ENCODE data around the gene BBX. TPM values are rescaled to one million over a fixed set of nuclear protein-coding genes. Genes with fewer than 3 reads are reported as not detected.
"Not testable (repeated sequence)": the region's sequence is repeated elsewhere in the genome, so short reads cannot be mapped to it uniquely, and the experiment has no call there.

The BBX gene
- total RNA-seq, 1 donor from 2014 or later = 43.4 TPM

DNA sequence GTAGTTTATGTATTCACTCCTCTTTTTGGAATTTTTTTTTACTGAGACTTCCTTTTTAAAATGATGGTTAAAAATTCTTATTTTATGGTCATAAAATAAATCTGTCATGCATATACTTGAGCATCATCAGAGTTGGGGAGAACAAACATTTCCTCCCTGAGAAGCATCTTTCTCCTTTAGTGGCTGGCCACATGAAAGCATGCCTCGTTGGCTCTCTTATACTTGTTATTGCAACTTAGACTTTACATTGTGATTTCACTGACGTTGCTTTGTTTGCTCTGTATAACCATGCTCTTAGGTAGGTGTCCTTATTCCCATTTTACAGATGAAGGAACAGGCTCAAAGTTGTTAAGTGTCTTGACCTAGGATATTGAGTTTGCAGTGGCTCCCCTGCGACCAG, 18.1 kb downstream of the BBX start:
- DNase-seq (ENCODE audit: low spot score) = no peak

DNA sequence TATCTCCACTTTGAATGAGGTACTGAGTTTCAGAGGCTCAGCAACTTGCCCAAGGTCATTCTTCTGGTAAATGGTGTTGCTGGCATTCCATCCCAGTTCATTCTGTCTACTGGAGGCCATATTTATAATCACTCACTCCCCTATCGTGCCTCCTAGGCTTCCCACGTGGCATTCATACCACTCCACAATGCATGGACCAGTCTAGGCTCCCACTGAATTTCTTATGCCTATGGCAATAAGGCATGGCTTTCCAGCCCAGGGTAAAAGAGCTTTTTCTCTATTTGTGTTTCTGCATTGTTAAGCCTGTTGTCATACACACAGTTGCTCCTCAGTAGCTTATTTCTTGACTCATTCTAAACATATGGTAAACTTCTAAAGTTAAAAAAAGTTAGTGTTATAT, 19.9 kb downstream of the BBX start:
- no peak for DNase-seq (ENCODE audit: low spot score)

DNA sequence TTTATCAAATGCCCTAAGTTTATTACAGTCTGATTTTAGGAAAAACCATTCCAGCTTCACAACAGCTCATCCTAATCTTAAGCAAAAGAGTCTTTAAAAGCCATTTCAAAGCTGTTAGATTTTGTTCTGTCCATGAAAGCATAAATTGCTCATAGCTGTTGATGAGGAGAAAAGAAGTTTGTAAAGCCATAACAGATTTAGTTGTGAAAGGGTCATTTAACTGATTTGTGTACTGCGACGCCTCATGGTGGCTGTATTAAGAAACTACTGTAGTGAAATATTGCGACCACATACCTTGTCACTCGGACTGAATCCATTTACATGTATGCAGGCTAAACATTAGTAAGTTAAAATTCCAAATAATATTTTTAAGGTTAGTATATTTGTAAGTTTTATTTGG, 20.9 kb downstream of the BBX start:
- no peak for DNase-seq (ENCODE audit: low spot score)

DNA sequence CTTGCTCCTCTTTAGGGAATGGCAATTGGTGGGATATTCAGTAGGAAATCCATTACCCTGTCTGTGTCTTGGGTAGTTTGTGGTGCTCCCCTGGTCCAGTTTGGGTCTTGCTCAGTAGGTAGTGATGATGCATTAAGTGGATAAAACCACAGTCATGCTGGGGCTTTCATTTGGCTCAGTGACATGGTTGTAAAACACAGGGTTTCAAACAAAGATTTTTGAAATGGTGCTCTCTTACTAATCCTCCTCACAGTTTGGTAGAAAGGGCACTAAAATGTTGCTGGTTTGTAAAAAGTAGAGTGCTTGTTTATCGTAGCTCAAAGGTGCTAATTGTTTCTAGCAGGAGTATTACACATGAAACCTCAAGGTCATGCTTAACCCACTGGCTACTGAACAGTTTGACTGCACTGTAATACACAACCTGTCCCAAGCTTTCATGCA, 22.9 kb downstream of the BBX start:
- DNase-seq (ENCODE audit: low spot score) = no peak

DNA sequence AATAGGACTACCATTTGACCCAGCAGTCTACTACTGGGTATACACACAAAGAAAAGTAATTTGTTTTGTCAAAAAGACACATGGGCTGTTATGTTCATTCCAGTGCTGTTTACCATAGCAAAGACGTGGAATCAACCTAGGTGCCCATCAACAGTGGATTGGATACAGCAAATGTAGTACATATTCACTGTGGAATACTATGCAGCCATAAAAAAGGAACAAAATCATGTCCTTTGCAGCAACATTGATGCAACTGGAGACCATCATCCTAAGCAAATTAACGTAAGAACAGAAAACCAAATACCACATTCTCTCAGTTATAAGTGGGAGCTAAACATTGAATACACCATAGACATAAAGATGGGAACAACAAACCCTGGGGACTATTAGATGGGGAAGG, 25.8 kb downstream of the BBX start:
- no peak for DNase-seq (ENCODE audit: low spot score)

DNA sequence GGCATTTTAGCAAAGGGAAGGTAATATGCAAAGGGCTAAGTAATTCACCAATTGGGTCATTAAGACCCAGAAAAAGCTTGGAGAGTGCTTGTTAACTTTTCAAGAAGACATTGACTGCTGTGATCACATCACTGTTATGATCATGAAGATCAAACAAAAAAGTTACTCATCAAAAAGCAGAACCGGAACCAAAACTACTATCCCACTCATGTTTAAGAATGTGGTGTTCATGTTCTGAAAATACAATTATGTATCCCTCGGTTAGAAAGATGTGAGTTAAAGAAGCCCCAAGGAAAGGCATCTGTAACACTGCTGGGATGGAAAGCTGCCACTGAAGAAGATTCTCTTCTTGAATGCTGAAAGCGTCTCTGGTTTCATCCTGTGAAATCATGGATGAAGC, 32.6 kb downstream of the BBX start:
- no peak for DNase-seq (ENCODE audit: low spot score)

DNA sequence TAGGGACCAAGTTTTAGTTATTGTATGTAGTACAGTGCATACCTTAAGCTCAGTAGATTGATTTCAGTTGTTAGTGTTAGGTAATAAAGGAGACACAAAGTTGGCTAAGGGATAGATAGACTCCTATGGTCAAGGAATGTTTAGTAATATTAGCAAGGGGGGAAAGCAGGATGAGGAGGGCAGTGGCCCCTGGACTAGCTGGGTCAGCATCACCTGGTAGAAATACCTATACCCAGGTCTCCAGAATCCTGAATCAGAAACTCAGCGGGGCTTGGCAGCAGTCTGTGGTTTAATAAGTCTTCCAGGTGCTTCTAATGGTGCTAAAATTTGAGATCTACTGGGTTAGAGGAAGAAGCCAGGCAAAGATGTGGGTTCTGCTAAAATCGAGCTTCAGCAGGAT, 35.0 kb downstream of the BBX start:
- no peak for DNase-seq (ENCODE audit: low spot score)

DNA sequence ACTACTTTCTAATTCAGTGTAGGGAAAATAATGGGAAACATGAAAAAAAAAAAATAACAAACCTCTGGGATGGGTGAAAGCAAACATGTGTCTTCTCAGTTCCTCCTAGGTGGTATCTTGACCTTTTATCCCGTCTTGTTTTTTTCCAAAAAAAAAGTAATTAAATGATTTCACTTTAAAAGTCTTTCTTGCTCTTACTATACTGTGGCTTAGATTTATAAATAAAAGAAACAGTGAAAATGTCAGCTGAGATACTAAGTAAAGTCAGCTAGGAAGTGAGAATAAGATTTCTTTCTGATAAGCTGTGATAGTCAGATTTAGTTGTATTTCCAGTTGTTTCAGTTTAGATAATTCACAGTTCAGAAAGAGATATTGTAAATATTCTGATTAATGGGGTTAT, 37.4 kb downstream of the BBX start:
- no peak for DNase-seq (ENCODE audit: low spot score)

DNA sequence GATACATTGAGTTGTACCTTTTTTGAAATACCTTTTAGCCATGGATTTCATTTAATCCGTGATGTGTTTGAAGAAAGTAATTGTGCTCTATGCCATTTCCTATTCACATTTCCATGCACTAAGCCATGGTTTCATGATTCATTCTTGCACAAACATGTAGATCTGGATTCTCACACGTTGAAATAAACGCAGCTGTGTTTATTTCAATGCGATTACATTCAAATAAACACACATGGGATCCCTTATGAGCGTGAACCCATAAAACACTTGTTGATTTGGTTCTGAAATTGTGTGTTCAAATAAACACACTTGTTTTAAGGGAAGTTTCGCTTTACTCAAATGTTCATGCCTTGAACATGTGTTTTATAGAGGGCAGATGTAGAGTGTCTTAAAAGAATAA, 39.2 kb downstream of the BBX start:
- DNase-seq (ENCODE audit: low spot score) = no peak

DNA sequence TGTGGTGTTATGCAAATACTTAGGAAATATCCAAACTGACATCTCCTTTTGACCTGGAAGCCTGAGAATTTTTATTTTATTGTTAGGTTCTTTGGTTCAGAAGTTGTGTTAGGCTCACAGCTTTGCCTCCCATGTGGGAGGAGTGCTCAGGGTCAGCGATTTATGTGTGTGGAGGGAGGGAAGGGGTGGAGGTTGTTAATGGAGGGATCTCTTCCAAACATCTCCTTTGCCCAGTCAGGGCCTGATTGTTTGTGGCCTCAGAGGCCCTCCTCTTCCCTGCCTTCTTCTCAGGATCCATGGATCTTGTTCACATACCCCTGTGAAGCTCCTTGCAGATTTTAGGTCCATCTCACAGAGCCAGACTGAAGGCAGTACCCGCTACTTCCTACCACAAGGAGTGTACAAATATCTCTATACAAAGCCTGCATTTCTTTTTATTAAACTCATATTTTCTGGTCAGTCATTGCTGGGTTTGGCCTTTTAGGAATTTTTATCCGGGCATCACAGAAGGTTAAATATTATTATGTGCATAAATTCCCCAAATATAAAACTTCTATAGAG, 40.3 kb downstream of the BBX start:
- no peak for DNase-seq (ENCODE audit: low spot score)

DNA sequence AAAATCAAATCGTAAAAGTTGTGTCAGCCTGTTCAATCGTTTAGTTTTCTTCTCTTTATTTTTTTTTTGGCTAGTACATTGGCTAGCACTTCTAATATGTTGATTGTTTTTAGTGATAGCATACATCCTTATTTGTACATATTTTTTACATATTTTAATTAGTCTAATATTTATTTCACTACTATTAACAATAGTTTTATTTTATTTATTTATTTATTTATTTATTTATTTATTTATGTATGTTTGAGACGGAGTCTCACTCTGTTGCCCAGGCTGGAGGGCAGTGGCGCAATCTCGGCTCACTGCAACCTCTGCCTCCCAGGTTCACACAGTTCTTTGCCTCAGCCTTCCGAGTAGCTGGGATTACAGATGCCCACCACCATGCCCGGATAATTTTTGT, 42.5 kb downstream of the BBX start:
- not testable (repeated sequence) for DNase-seq (ENCODE audit: low spot score)

DNA sequence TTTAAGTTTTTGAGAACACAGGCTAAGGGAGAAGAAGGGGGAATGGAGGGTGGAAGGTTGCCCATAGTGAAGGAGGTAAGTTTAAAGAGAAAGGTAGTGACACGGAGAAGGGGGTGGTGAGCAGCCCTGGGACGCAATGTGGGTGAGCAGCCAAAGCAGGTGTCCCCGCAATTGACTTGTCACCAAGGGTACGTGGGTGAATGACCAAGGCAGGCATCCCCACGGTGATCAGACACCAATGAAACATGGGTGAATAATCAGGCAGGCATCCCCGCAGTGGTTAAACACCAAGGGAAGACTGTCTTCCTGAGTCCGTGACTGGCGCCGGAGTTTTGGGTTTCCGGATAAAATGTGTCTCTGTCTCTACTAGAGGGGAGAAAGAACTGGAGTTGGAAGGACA, 48.3 kb downstream of the BBX start:
- DNase-seq (ENCODE audit: low spot score) = not testable (repeated sequence)

DNA sequence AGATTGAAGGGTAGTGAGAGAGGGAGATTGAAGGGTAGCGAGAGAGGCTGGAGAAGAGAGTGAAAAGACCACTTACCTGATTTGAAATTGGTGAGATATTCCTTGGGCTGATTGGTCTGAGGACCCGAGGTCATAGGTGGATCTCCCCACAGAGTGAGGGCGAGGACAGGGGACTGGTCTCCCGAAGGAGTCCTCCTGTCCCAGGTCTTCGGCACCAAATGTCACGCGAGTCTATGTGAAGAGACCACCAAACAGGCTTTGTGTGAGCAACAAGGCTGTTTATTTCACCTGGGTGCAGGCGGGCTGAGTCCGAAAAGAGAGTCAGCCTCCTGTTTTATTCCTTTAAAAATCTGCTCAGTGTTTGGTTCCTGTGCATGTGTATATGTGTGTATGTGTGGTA, 48.7 kb downstream of the BBX start:
- DNase-seq (ENCODE audit: low spot score) = not testable (repeated sequence)

DNA sequence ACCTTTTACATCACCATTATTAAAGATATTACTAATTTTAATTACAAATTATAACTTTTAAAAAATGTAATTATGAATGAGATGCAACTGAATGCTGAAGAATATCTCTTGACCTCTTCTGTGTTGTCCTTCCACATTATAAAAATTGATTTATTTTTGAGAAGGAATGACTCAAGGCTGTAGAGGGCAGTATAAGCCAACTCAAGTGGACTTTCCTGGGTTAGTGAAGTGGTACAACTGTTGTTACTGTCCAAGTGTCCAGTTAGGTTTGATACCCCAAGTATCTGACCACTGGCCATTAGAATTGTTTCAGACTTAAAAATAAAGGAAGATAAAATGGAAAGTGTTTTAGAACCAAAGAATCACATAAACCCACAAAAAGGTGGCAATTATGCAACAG, 51.9 kb downstream of the BBX start:
- DNase-seq (ENCODE audit: low spot score) = no peak

DNA sequence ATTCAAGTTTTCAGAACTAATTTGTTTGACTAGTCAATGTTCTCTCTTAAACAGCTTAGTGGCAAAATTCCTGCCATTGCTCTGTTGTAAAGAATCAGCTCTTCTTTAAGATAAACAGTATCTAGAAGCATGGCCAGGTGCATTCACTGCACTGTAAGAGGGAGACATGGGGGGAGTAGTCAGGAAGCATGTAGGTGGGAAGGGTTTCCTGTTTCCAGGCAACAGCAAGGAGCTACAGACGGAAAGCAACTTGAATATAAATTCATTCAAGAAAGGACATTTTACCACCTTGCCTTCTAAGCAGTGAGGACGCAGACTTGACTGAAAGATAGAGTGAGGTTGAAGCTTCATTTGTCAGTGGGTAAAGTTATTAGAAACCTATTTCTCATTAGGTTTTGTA, 55.3 kb downstream of the BBX start:
- no peak for DNase-seq (ENCODE audit: low spot score)

DNA sequence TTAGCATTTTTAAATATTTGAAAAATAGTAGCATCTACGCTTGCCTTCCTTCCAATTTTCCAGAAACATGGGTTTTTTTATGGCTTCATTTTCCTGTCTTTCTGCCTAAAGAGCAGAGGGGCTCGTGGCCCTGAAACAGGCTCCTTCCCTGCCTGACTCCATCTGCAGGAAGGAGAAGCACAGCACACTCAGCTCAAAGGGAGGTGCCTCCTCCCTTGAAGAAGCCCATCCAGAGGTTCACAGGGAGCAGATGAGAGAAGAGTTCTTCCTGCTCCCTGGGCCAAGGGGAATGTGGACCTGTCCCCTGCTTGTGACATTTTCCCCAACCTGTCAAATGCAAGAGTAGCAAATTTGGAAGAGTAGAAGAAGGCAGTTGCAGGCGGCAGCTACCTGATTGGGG, 55.8 kb downstream of the BBX start:
- no peak for DNase-seq (ENCODE audit: low spot score)

DNA sequence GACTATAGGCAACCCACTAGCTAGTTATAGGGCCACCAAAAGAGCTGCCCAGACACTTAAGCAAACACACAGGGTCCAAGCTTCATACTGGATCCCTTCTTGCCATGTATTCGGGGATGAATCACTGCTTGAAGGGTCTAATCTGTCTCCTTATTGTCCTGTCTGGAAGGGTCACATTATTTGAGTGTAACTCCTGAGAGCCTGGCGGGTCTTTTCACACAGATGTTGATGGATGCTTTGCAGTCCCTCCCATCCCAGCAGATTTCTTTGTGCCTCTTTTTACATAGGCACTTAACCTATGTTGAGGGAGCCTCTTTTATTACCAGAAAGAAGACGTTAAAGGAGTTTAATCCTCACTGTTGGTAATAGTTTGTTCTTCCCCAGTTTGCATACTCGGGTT, 56.6 kb downstream of the BBX start:
- DNase-seq (ENCODE audit: low spot score) = no peak

DNA sequence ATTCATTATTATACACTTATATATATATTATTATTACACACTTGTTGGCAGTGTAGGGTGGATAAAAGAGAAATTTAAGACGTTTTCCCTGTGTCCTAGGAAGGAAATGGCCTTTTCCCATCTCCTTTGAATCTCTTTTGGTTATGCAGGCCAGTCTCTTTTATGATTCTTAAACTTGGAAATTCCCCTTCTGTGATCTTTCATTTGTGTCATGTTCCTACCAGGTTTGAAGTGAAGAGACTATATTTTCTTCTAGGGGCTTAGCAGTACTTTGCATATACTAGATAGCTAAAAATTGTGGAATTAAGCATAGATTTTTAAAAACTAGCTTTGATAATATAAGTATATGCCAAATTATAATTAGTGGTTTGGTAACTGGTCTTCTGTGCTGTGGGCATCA, 58.5 kb downstream of the BBX start:
- DNase-seq (ENCODE audit: low spot score) = no peak

DNA sequence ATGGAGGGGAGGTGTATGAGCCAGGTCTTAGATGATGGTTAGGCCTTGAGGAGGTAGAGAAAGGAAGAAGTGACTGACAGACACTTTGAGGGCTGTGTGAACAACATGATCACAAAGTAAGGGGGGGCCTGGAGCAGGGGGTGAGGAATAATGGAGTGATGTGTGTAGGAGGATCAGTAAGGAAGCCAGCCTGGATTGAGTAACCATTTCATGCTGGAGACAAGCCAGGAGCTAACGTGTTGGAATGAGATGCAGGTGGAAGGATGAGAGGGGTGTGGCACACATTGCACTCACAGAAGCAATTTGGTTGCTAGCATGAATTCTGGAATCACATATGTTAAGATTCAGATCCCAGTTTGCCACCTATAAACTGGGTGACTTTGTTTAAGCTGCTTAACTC, 65.5 kb downstream of the BBX start:
- DNase-seq (ENCODE audit: low spot score) = no peak

DNA sequence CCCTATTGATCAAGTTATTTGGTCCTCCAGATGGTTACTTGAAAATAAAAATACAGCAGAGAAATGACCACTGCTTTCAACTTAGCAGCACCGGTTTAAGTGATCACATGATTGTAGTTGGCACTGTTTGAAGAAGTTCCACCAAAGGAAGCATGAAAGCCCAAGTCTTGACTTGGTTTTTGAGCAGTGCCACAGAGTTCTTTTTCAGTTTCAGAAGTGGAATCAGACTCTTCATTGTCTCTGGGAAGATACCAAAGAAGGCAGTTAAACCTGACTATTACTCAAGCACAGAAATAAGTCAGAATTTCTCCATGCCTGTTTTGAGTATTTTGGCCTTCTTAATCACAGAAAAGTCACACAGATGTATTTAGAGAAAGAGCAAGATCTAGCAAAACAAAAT, 66.7 kb downstream of the BBX start:
- no peak for DNase-seq (ENCODE audit: low spot score)

DNA sequence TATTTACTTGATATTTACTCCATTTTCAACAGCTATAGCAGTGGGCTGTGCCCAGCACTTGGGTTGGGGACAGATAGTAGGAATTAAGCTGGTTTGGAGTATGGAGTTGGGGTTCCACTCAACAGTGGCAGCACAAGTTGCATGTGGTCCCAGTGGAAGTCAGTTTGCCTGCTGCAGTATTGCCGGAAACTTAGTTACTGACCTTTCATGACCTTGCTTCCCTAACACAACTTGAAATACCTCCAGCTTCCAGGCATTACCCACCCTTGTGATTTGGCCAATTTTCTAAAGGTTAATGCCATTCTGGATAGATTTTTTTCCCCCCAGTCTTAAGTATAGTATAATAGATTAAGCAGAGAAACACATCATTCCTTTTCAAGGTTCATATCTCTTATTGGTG, 68.0 kb downstream of the BBX start:
- no peak for DNase-seq (ENCODE audit: low spot score)

DNA sequence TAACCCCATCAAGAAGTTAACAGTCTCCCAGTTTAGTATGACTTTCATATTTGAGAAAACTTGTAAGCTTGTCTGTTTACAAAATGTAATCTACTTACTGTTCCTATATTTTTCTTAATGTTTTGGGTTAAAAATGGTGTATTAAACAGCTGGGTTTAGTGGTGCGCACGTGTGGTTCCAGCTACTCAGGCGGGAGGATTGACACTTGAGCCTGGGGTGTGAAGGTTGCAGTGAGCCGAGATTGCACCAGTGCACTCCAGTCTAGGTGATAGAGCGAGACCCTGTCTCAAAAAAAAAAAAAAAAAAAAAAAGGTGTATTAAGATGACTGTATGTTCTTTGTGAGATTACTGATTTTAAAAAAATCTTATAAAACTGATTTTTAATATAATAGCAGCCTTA, 69.3 kb downstream of the BBX start:
- DNase-seq (ENCODE audit: low spot score) = no peak

DNA sequence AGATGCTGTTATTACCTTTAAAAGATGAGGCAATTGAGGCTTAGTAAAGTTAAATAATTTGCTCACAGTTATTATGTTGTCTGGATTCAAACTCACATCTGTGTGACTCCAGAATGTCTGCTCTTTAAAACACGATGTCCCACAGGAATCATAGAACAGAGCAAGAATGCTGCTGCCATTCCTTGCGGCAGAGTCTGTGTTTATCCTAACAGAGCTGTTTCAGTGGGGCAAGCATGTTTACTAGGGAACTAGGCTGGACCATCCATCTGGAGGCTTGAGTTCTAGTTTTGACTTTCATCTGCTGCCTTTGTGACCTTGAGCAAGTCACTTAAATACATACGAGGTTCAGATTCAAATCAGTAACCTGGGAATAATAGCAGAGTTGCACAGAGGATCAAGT, 72.1 kb downstream of the BBX start:
- no peak for DNase-seq (ENCODE audit: low spot score)

DNA sequence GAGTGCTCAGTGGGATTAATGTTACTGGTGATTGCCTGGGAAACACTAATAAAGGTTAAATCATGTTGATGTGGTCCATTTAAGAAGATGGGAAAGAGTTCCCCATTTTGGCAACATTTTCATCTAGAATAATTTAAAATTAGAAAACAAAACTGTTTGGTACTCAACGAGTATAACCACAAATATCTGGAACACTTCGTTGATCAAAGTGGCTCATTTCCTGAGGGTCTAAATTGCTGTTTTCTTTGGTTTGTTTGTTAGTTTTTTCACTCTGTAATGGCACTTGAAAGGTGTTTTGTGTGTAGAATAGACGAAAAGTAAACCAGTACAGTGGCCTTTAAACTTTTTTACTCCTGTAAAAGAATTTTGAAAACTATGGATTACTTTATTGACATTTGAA, 73.9 kb downstream of the BBX start:
- no peak for DNase-seq (ENCODE audit: low spot score)

Measured in mesenteric fat pad (tissue), 1 donor.